HEK293 (cell line): ENCODE results near the gene GMPPA.

Experiments
- EGR2 ChIP-seq: fragments of 450-650 bp; formaldehyde crosslinking; IDR thresholded peaks from 2 replicates; pipeline ENCODE4 v1.5.1; 2016; ENCODE audit warnings: low read depth, missing biosample characterization, missing genetic modification characterization
- GLI2 ChIP-seq: fragments of 450-650 bp; formaldehyde crosslinking; IDR thresholded peaks from 2 replicates; pipeline ENCODE4; 2017; ENCODE audit warnings: missing biosample characterization, missing genetic modification characterization, low read depth, borderline replicate concordance
- GLIS2 ChIP-seq: fragments of 450-650 bp; formaldehyde crosslinking; IDR thresholded peaks from 2 replicates; pipeline ENCODE4 v1.5.1; 2016; ENCODE audit warnings: missing biosample characterization, missing genetic modification characterization
- KLF16 ChIP-seq: fragments of 450-650 bp; formaldehyde crosslinking; IDR thresholded peaks from 2 replicates; pipeline ENCODE4 v1.5.1; 2017; ENCODE audit warnings: missing biosample characterization, missing genetic modification characterization
- KLF9 ChIP-seq: fragments of 450-650 bp; formaldehyde crosslinking; IDR thresholded peaks from 2 replicates; pipeline ENCODE4 v1.5.1; 2016; ENCODE audit warnings: missing biosample characterization, missing genetic modification characterization, low read depth
- PRDM1 ChIP-seq: fragments of 450-650 bp; formaldehyde crosslinking; IDR thresholded peaks from 2 replicates; pipeline ENCODE4; 2016; ENCODE audit warnings: missing biosample characterization, missing genetic modification characterization
- ZBTB1 ChIP-seq: fragments of 450-650 bp; formaldehyde crosslinking; IDR thresholded peaks from 2 replicates; pipeline ENCODE4 v1.5.1; 2016; ENCODE audit warnings: missing biosample characterization, missing genetic modification characterization
- ZBTB17 ChIP-seq: fragments of 450-650 bp; formaldehyde crosslinking; IDR thresholded peaks from 2 replicates; pipeline ENCODE4 v1.5.1; 2016; ENCODE audit warnings: missing biosample characterization, missing genetic modification characterization
- ZBTB21 ChIP-seq: fragments of 450-650 bp; formaldehyde crosslinking; IDR thresholded peaks from 2 replicates; pipeline ENCODE4 v1.5.1; 2017; ENCODE audit warnings: missing biosample characterization, missing genetic modification characterization
- ZBTB49 ChIP-seq: fragments of 450-650 bp; formaldehyde crosslinking; IDR thresholded peaks from 2 replicates; pipeline ENCODE4 v1.5.1; 2016; ENCODE audit warnings: missing biosample characterization, missing genetic modification characterization, low read depth
- ZBTB8A ChIP-seq: fragments of 450-650 bp; formaldehyde crosslinking; IDR thresholded peaks from 2 replicates; pipeline ENCODE4 v1.5.1; 2016; ENCODE audit warnings: missing biosample characterization, missing genetic modification characterization
- ZIC2 ChIP-seq: fragments of 450-650 bp; formaldehyde crosslinking; IDR thresholded peaks from 2 replicates; pipeline ENCODE4 v1.5.1; 2016; ENCODE audit warnings: missing biosample characterization, missing genetic modification characterization
- ZNF10 ChIP-seq: fragments of 450-650 bp; formaldehyde crosslinking; IDR thresholded peaks from 2 replicates; pipeline ENCODE4 v1.5.1; 2017; ENCODE audit warnings: missing biosample characterization, missing genetic modification characterization
- ZNF202 ChIP-seq: fragments of 450-650 bp; formaldehyde crosslinking; IDR thresholded peaks from 2 replicates; pipeline ENCODE4 v1.5.1; 2016; ENCODE audit warnings: missing biosample characterization, missing genetic modification characterization, borderline replicate concordance
- ZNF239 ChIP-seq: fragments of 450-650 bp; formaldehyde crosslinking; IDR thresholded peaks from 2 replicates; pipeline ENCODE4 v1.5.1; 2016; ENCODE audit warnings: missing biosample characterization, missing genetic modification characterization
- ZNF335 ChIP-seq: fragments of 450-650 bp; formaldehyde crosslinking; conservative IDR thresholded peaks from 2 replicates; pipeline ENCODE4 v1.5.1; 2016; ENCODE audit warnings: missing biosample characterization, missing genetic modification characterization
- ZNF354C ChIP-seq: fragments of 450-650 bp; formaldehyde crosslinking; IDR thresholded peaks from 2 replicates; pipeline ENCODE4 v1.5.1; 2016; ENCODE audit warnings: missing biosample characterization, missing genetic modification characterization, low read depth, borderline replicate concordance
- ZNF366 ChIP-seq: fragments of 450-650 bp; formaldehyde crosslinking; conservative IDR thresholded peaks from 2 replicates; pipeline ENCODE4 v1.5.1; 2016; ENCODE audit warnings: missing biosample characterization, missing genetic modification characterization
- ZNF394 ChIP-seq: fragments of 450-650 bp; formaldehyde crosslinking; IDR thresholded peaks from 2 replicates; pipeline ENCODE4 v1.5.1; 2016; ENCODE audit warnings: missing biosample characterization, missing genetic modification characterization, mild to moderate bottlenecking, moderate library complexity, borderline replicate concordance
- ZNF501 ChIP-seq: fragments of 450-650 bp; formaldehyde crosslinking; IDR thresholded peaks from 2 replicates; pipeline ENCODE4 v1.5.1; 2016; ENCODE audit warnings: missing biosample characterization, missing genetic modification characterization
- ZNF514 ChIP-seq: fragments of 450-650 bp; formaldehyde crosslinking; IDR thresholded peaks from 2 replicates; pipeline ENCODE4 v1.5.1; 2016; ENCODE audit warnings: missing biosample characterization, missing genetic modification characterization
- ZNF560 ChIP-seq: fragments of 450-650 bp; formaldehyde crosslinking; IDR thresholded peaks from 2 replicates; pipeline ENCODE4 v1.5.1; 2017; ENCODE audit warnings: missing biosample characterization, missing genetic modification characterization, borderline replicate concordance
- ZNF561 ChIP-seq: fragments of 450-650 bp; IDR thresholded peaks from 2 replicates; pipeline ENCODE4 v1.5.1; 2018; ENCODE audit warnings: missing biosample characterization, missing genetic modification characterization, borderline replicate concordance
- ZNF623 ChIP-seq: fragments of 450-650 bp; formaldehyde crosslinking; IDR thresholded peaks from 2 replicates; pipeline ENCODE4 v1.5.1; 2016; ENCODE audit warnings: missing biosample characterization, missing genetic modification characterization
- ZNF707 ChIP-seq: fragments of 450-650 bp; formaldehyde crosslinking; IDR thresholded peaks from 2 replicates; pipeline ENCODE4 v1.5.1; 2016; ENCODE audit warnings: missing biosample characterization, missing genetic modification characterization
- ZNF768 ChIP-seq: fragments of 450-650 bp; formaldehyde crosslinking; IDR thresholded peaks from 2 replicates; pipeline ENCODE4 v1.5.1; 2018; ENCODE audit warnings: missing biosample characterization, mild to moderate bottlenecking, missing genetic modification characterization
- ZNF777 ChIP-seq: fragments of 450-650 bp; formaldehyde crosslinking; IDR thresholded peaks from 2 replicates; pipeline ENCODE4 v1.5.1; 2017; ENCODE audit warnings: missing biosample characterization, missing genetic modification characterization, borderline replicate concordance
- ZSCAN4 ChIP-seq: fragments of 450-650 bp; formaldehyde crosslinking; IDR thresholded peaks from 2 replicates; pipeline ENCODE4 v1.5.1; 2017; ENCODE audit warnings: missing biosample characterization, missing genetic modification characterization
- ZXDB ChIP-seq: fragments of 450-650 bp; formaldehyde crosslinking; IDR thresholded peaks from 2 replicates; pipeline ENCODE4 v1.5.1; 2016; ENCODE audit warnings: missing biosample characterization, missing genetic modification characterization
- TF ChIP-seq, protein P1 (sequence below): fragments of 450-650 bp; formaldehyde crosslinking; IDR thresholded peaks from 2 replicates; pipeline ENCODE4 v1.5.1; 2016; ENCODE audit warnings: missing biosample characterization, missing genetic modification characterization
- TF ChIP-seq, protein P2 (sequence below): fragments of 450-650 bp; formaldehyde crosslinking; IDR thresholded peaks from 2 replicates; pipeline ENCODE4 v1.5.1; 2016; ENCODE audit warnings: missing biosample characterization, missing genetic modification characterization
- TF ChIP-seq, protein P3 (sequence below): fragments of 450-650 bp; formaldehyde crosslinking; IDR thresholded peaks from 2 replicates; pipeline ENCODE4 v1.5.1; 2016; ENCODE audit warnings: missing biosample characterization, missing genetic modification characterization

GMPPA gene

DNA sequence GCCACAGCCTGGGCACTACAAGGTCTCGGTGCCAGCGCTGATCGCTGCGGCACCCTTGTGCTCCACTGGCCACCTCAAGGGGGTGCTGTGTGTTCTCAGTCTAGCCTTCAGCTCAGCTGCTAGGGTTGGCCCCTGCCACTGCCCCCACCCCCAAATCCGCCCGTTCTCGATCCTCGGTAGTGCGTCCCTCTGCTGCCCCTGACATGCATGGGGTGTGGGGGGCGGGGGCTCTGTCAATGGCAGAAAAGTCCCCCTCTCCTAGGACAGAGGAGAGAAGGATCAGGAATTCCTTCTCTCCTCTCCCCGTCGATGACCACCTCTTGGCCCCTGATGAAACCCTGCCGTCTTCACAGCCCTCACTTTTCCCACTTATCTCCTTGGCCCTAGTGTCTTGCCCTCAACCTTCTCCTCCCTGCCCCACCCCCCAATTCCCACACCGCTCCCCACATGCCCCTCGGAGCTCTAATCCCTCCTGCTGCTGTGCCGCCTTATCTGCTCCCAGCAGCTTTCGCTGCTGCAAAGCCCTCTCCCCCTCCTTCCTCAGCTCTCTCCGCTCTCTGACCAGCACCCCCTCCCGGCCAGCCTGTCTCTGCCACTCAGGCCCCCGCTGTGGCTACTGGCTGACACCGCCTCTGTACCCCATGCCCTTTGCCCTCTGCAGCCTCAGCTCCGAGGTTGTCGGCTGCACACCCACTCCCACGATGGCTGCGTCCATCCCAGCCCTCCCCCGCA lies 11.3 kb downstream of the GMPPA start (continued):
- TF ChIP-seq ZBTB49 (tag by site-specific recombination) = no peak
- TF ChIP-seq, protein P1, sequence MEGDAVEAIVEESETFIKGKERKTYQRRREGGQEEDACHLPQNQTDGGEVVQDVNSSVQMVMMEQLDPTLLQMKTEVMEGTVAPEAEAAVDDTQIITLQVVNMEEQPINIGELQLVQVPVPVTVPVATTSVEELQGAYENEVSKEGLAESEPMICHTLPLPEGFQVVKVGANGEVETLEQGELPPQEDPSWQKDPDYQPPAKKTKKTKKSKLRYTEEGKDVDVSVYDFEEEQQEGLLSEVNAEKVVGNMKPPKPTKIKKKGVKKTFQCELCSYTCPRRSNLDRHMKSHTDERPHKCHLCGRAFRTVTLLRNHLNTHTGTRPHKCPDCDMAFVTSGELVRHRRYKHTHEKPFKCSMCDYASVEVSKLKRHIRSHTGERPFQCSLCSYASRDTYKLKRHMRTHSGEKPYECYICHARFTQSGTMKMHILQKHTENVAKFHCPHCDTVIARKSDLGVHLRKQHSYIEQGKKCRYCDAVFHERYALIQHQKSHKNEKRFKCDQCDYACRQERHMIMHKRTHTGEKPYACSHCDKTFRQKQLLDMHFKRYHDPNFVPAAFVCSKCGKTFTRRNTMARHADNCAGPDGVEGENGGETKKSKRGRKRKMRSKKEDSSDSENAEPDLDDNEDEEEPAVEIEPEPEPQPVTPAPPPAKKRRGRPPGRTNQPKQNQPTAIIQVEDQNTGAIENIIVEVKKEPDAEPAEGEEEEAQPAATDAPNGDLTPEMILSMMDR = peak; percentile 87
- no peak for TF ChIP-seq ZNF354C (tag by site-specific recombination)
- peak; percentile 93 for TF ChIP-seq ZIC2
- TF ChIP-seq ZBTB8A = peak; percentile 27; the same call in 1 of the 2 replicates
- 0 out of 2 replicates have a peak, but pooled peaks have one; percentile 50 for TF ChIP-seq ZNF777
- no peak for TF ChIP-seq ZNF623 (tag by site-specific recombination)
- no peak for TF ChIP-seq ZBTB1 (tag by site-specific recombination)
- TF ChIP-seq ZXDB = peak; percentile 59
- TF ChIP-seq PRDM1 (tag by site-specific recombination) = peak; percentile 94
- TF ChIP-seq ZSCAN4 (tag by site-specific recombination) = no peak
- TF ChIP-seq KLF16 (tag by site-specific recombination) = no peak
- no peak for TF ChIP-seq ZNF239
- TF ChIP-seq ZNF768 (tag by site-specific recombination) = no peak; the same call in 1 of the 2 replicates
- TF ChIP-seq ZBTB17 = peak; percentile 83
- TF ChIP-seq GLI2 = no peak
- TF ChIP-seq, protein P2, sequence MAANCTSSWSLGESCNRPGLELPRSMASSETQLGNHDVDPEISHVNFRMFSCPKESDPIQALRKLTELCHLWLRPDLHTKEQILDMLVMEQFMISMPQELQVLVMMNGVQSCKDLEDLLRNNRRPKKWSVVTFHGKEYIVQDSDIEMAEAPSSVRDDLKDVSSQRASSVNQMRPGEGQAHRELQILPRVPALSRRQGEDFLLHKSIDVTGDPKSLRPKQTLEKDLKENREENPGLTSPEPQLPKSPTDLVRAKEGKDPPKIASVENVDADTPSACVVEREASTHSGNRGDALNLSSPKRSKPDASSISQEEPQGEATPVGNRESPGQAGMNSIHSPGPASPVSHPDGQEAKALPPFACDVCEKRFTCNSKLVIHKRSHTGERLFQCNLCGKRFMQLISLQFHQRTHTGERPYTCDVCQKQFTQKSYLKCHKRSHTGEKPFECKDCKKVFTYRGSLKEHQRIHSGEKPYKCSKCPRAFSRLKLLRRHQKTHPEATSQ (tag by site-specific recombination) = peak; percentile 15; the same call in 1 of the 2 replicates
- TF ChIP-seq ZBTB21 = no peak
- TF ChIP-seq, protein P3, sequence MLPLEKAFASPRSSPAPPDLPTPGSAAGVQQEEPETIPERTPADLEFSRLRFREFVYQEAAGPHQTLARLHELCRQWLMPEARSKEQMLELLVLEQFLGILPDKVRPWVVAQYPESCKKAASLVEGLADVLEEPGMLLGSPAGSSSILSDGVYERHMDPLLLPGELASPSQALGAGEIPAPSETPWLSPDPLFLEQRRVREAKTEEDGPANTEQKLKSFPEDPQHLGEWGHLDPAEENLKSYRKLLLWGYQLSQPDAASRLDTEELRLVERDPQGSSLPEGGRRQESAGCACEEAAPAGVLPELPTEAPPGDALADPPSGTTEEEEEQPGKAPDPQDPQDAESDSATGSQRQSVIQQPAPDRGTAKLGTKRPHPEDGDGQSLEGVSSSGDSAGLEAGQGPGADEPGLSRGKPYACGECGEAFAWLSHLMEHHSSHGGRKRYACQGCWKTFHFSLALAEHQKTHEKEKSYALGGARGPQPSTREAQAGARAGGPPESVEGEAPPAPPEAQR (tag by site-specific recombination) = 0 out of 2 replicates have a peak, but pooled peaks have one; percentile 46
- peak; percentile 93 for TF ChIP-seq ZNF366
- no peak for TF ChIP-seq ZNF707 (tag by site-specific recombination)
- peak; percentile 19; the same call in 1 of the 2 replicates for TF ChIP-seq ZNF501 (tag by site-specific recombination)
- TF ChIP-seq ZNF335 (tag by site-specific recombination) = peak; percentile 45
- TF ChIP-seq EGR2 (tag by site-specific recombination) = peak; percentile 36; the same call in 1 of the 2 replicates
- TF ChIP-seq ZNF560 = no peak
- TF ChIP-seq ZNF202 (tag by site-specific recombination) = no peak
- no peak for TF ChIP-seq ZNF10
- TF ChIP-seq KLF9 (tag by site-specific recombination) = 0 out of 2 replicates have a peak, but pooled peaks have one; percentile 15
- TF ChIP-seq ZNF561 (tag by site-specific recombination) = no peak
- TF ChIP-seq ZNF394 (tag by site-specific recombination) = 0 out of 2 replicates have a peak, but pooled peaks have one; percentile 9
- no peak for TF ChIP-seq ZNF514
- TF ChIP-seq GLIS2 (tag by site-specific recombination) = peak; percentile 72
